Omental fat pad (tissue), 4 donors: Measurements from ENCODE around the gene WWTR1. TPM values are rescaled to one million over a fixed set of nuclear protein-coding genes. Genes with fewer than 3 reads are reported as not detected.
A peak's percentile ranks its signal among the peaks of the same experiment; 100 is the strongest.

Experiments
- ATAC-seq: fragments of 150-250 bp; one replicate; pipeline ENCODE4 v1.9.1; 2016; ENCODE audit warnings: mild to moderate bottlenecking, moderate library complexity; ENCODE audit not compliant: low FRiP score
- DNase-seq: peaks from one replicate; pipeline ENCODE4 v3.0.0-alpha.2; 2019; ENCODE audit warnings: low spot score
- CTCF ChIP-seq, 3 donors: fragments of 450-650 bp; IDR thresholded peaks; one replicate each; pipeline ENCODE4 v1.5.1; 2016 to 2017; ENCODE audit warnings: antibody characterized with exemption in 3 of 3, mild to moderate bottlenecking in 3 of 3, moderate library complexity in 2 of 3
- total RNA-seq, 4 donors: library from RNA; depleted of rRNA; stranded (reverse); fragments of >200 nt; gene quantifications; one replicate each; pipeline ENCODE4 v1.1.0, GENCODE V29; 2016

Gene WWTR1
- total RNA-seq, 4 donors from 2014 or later, result 57.4 to 130 (median 77.7) TPM

GRCh38 chr3:149610351-149611105 is 47.3 kb downstream of the WWTR1 start:
- no peak for TF ChIP-seq CTCF (IDR thresholded peaks at IDR 0.05)
- no peak for DNase-seq
- no peak for ATAC-seq

GRCh38 chr3:149609595-149609994 is 48.2 kb downstream of the WWTR1 start:
- no peak for ATAC-seq
- TF ChIP-seq CTCF (IDR thresholded peaks at IDR 0.05), result no peak

GRCh38 chr3:149608987-149609386 is 48.8 kb downstream of the WWTR1 start:
- DNase-seq (no peak), ATAC-seq (no peak)
- TF ChIP-seq CTCF (IDR thresholded peaks at IDR 0.05), result no peak

More at GRCh38 chr3:149609595-149609994, 48.2 kb downstream of the WWTR1 start:
- DNase-seq, result no peak

- no peak for ATAC-seq
These were observed 51.9 kb downstream of the WWTR1 start for GRCh38 chr3:149605902-149606301.

GRCh38 chr3:149604125-149604875 is 53.5 kb downstream of the WWTR1 start:
- DNase-seq (no peak), ATAC-seq (no peak)
- TF ChIP-seq CTCF (IDR thresholded peaks at IDR 0.05), result no peak

More at GRCh38 chr3:149605902-149606301, 51.9 kb downstream of the WWTR1 start:
- no peak for DNase-seq
- TF ChIP-seq CTCF (IDR thresholded peaks at IDR 0.05), result no peak

- peak; percentile 57 for ATAC-seq
- no peak for DNase-seq
- TF ChIP-seq CTCF (IDR thresholded peaks at IDR 0.05), result no peak
These were observed 54.4 kb downstream of the WWTR1 start for GRCh38 chr3:149603126-149604074.
